ENCODE data around the gene AJAP1. TPM values are rescaled to one million over a fixed set of nuclear protein-coding genes. Genes with fewer than 3 reads are reported as not detected.

The AJAP1 gene
- total RNA-seq, 1 experiment from 2014 or later, result not detected

GRCh38 chr1:4734791-4735190 lies 80.4 kb downstream of the AJAP1 start:
- H3K9ac ChIP-seq (ENCODE audit: low read length), result no peak overlapping the region
- H3K4me1 ChIP-seq (ENCODE audit: control insufficient read depth in 1 of 2, insufficient read depth in 2 of 2, low read length in 2 of 2), result no peaks in the 10 kb centered on the region
- no peaks in the 10 kb centered on the region for H4K20me1 ChIP-seq (ENCODE audit: insufficient read depth)
- H3K79me2 ChIP-seq (ENCODE audit: insufficient read depth, low read length), result no peaks in the 10 kb centered on the region
- no peak for TF ChIP-seq ELF1 (IDR thresholded peaks at IDR 0.05; ENCODE audit: borderline replicate concordance, low read depth)
- TF ChIP-seq, protein P1, sequence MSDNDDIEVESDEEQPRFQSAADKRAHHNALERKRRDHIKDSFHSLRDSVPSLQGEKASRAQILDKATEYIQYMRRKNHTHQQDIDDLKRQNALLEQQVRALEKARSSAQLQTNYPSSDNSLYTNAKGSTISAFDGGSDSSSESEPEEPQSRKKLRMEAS (IDR thresholded peaks at IDR 0.05), result no peak
- TF ChIP-seq EZH2phosphoT487 (IDR thresholded peaks at IDR 0.05; ENCODE audit: borderline replicate concordance), result no peak
- ATAC-seq (no peak), DNase-seq (ENCODE audit: low read depth, low spot score) (no peak)
- H3K4me2 ChIP-seq (ENCODE audit: low read length), result no peak overlapping the region
- POLR2A ChIA-PET, result no interaction called here
- H3K36me3 ChIP-seq (ENCODE audit: control insufficient read depth in 1 of 2, insufficient read depth in 2 of 2, low read length in 2 of 2), result no peaks in the 10 kb centered on the region
- no peak overlapping the region for H2AFZ ChIP-seq (ENCODE audit: low read depth, low read length, poor library complexity, severe bottlenecking)
- H3K9me3 ChIP-seq (ENCODE audit: control insufficient read depth in 1 of 2, insufficient read depth in 1 of 2, low read depth in 1 of 2, low read length in 2 of 2), result peaks cover 0 to 3% of the 10 kb centered on the region in 2 experiments; a peak in 1 of 4 replicates
- RAD21 ChIA-PET (ENCODE audit: low non-redundant PET in 1 of 2, low total read pairs in 2 of 2, uncharacterized antibody in 2 of 2, unreplicated experiment in 2 of 2), result no interaction called here
- CTCF ChIA-PET, result no interaction called here
- no peaks in the 10 kb centered on the region for H3K9me2 ChIP-seq (ENCODE audit: insufficient read depth)
- intact Hi-C loops (cut with micrococcal nuclease), result no loop called here
- H3K27ac ChIP-seq (ENCODE audit: low read depth, low read length), result no peak overlapping the region
- H3K4me3 ChIP-seq (replicated peaks in 1 of 2; ENCODE audit: low read depth in 1 of 2, low read length in 2 of 2), result no peak overlapping the region
- BruUV-seq (replicated peaks), result no TSS peak
- no peaks in the 10 kb centered on the region for H3K27me3 ChIP-seq (ENCODE audit: insufficient read depth, low read length)

- ChIA-PET POLR2A (no interaction called here), CTCF (no interaction called here), RAD21 (ENCODE audit: low non-redundant PET in 1 of 2, low total read pairs in 2 of 2, uncharacterized antibody in 2 of 2, unreplicated experiment in 2 of 2) (no interaction called here)
- H4K20me1 ChIP-seq (ENCODE audit: insufficient read depth), result no peaks in the 10 kb centered on the region
- BruUV-seq (replicated peaks), result no TSS peak
- no peaks in the 10 kb centered on the region for H3K4me1 ChIP-seq (ENCODE audit: control insufficient read depth in 1 of 2, insufficient read depth in 2 of 2, low read length in 2 of 2)
- H3K9ac ChIP-seq (ENCODE audit: low read length), result no peak overlapping the region
- intact Hi-C loops (cut with micrococcal nuclease), result no loop called here
- DNase-seq (ENCODE audit: low read depth, low spot score), result no peak
- no peaks in the 10 kb centered on the region for H3K9me2 ChIP-seq (ENCODE audit: insufficient read depth)
- H3K27me3 ChIP-seq (ENCODE audit: insufficient read depth, low read length), result no peaks in the 10 kb centered on the region
- H3K4me3 ChIP-seq (replicated peaks in 1 of 2; ENCODE audit: low read depth in 1 of 2, low read length in 2 of 2), result no peak overlapping the region
- no peak for ATAC-seq
- H3K36me3 ChIP-seq (ENCODE audit: control insufficient read depth in 1 of 2, insufficient read depth in 2 of 2, low read length in 2 of 2), result no peaks in the 10 kb centered on the region
- no peak overlapping the region for H3K27ac ChIP-seq (ENCODE audit: low read depth, low read length)
- H2AFZ ChIP-seq (ENCODE audit: low read depth, low read length, poor library complexity, severe bottlenecking), result no peak overlapping the region
- TF ChIP-seq, protein P2, sequence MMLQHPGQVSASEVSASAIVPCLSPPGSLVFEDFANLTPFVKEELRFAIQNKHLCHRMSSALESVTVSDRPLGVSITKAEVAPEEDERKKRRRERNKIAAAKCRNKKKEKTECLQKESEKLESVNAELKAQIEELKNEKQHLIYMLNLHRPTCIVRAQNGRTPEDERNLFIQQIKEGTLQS (IDR thresholded peaks at IDR 0.05), result no peak
- TF ChIP-seq YY1 (IDR thresholded peaks at IDR 0.05; ENCODE audit: extremely low read depth, insufficient replicate concordance, low read depth, low read length) (no peak), TCF7L2 (IDR thresholded peaks at IDR 0.05; ENCODE audit: borderline replicate concordance, extremely low read depth, insufficient read depth, insufficient read length) (no peak), SRF (IDR thresholded peaks at IDR 0.05; ENCODE audit: low read depth) (no peak), EGR1 (IDR thresholded peaks at IDR 0.05; ENCODE audit: low read depth) (no peak), CEBPB (IDR thresholded peaks at IDR 0.05; ENCODE audit: low read depth) (no peak), JUND (IDR thresholded peaks at IDR 0.05) (no peak), RAD21 (IDR thresholded peaks at IDR 0.05; ENCODE audit: low read depth) (no peak), ZFX (IDR thresholded peaks at IDR 0.05) (no peak), SIN3A (IDR thresholded peaks at IDR 0.05; ENCODE audit: low read depth) (no peak)
- H3K79me2 ChIP-seq (ENCODE audit: insufficient read depth, low read length), result no peaks in the 10 kb centered on the region
- H3K4me2 ChIP-seq (ENCODE audit: low read length), result no peak overlapping the region
- H3K9me3 ChIP-seq (ENCODE audit: control insufficient read depth in 1 of 2, insufficient read depth in 1 of 2, low read depth in 1 of 2, low read length in 2 of 2), result peaks cover 0 to 3% of the 10 kb centered on the region in 2 experiments; a peak in 1 of 4 replicates
These were observed 81.8 kb downstream of the AJAP1 start for GRCh38 chr1:4736254-4736653.

Measured in HCT116 (cell line).